Esophagus muscularis mucosa (tissue), 3 donors: ENCODE results near the gene KATNAL2.

ENCODE experiments used
- CTCF ChIP-seq, 3 experiments: fragments of 200-600 bp in 2 of 3; fragments of 450-650 bp in 1 of 3; sonication (generic) in 2 of 3; IDR thresholded peaks; one replicate each; pipeline ENCODE4 v1.5.1; 2017 to 2019; ENCODE audit warnings: antibody characterized with exemption in 3 of 3, mild to moderate bottlenecking in 2 of 3, moderate library complexity in 1 of 3
- POLR2A ChIP-seq: fragments of 450-650 bp; IDR thresholded peaks from one replicate; pipeline ENCODE4 v1.6.1; 2017; ENCODE audit warnings: antibody characterized with exemption, moderate library complexity, mild to moderate bottlenecking, low read depth
- POLR2AphosphoS5 ChIP-seq, 2 donors: sonication (generic); formaldehyde crosslinking; IDR thresholded peaks; one replicate each; pipeline ENCODE4 v1.6.1; 2017; ENCODE audit warnings: antibody characterized with exemption in 2 of 2

GRCh38 chr18:46909497-46909896 lies 7.9 kb upstream of the KATNAL2 start:
- no peak for TF ChIP-seq CTCF (IDR thresholded peaks at IDR 0.05)
- no peak for TF ChIP-seq POLR2A
- no peak for TF ChIP-seq POLR2AphosphoS5 (IDR thresholded peaks at IDR 0.05)
